Putamen (tissue), 1 donor: ENCODE data around the gene ZNRF4.
"Not testable (repeated sequence)": the region's sequence is repeated elsewhere in the genome, so short reads cannot be mapped to it uniquely, and the experiment has no call there.

Experiments
- DNase-seq: peaks from one replicate; pipeline ENCODE4 v3.0.0-alpha.2; 2016; ENCODE audit warnings: low spot score

ZNRF4 gene

GRCh38 chr19:5473646-5474045, 18.4 kb downstream of the ZNRF4 start:
- no peak for DNase-seq

GRCh38 chr19:5477451-5478215, 22.4 kb downstream of the ZNRF4 start:
- no peak for DNase-seq

GRCh38 chr19:5478241-5478924, 23.2 kb downstream of the ZNRF4 start:
- DNase-seq: no peak

DNA sequence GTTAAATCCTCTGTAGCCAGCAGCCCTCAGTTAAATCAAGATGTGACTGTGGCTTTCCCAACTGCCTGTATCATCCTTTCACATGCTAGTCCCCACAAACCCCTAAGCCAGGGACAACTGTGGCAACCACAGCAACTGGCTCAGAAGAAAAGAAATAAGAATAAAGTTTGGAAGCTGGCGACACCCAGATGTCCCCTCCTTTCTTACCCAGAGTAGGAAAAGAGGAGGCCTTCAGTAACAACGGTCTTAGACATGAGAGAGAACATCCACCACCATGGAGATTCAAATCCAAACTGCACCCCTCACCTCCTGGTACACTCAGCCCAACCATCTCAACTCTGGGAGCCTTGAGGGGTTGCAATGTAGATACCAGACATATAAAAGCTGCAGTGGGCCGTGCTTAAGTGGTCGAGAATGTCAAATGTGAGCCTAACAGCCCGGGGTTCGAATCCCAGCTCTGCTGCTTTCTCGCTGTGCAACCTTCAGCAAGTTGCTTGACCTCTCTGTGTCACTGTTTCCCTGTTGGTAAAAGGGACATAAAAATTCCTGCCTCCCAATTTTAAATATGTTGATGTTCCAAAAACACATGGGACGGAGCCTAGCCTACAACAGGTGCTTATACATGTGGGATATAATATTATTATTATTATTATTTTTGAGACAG, 23.8 kb downstream of the ZNRF4 start:
- no peak for DNase-seq

DNA sequence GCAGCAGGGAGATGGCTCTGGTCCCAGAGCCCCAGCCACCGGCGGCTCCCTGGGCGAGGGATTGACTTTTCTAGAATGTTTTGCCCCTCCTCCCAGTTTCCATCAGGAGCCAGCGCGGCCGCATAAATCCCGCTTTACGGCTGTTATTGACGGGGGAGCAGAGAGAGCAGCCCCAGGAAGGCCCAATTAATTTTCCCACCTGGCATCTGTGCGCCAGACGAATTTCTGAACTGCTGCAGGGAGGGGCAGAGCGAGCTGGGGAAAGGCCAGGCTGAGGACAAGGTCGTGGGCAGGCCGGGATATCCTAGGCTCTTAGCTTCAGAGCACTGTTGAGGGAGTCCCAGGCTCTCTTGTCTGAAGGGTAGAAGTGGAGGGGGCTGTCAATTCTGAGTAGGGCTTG, 24.7 kb downstream of the ZNRF4 start:
- no peak for DNase-seq

- no peak for DNase-seq
Measured at GRCh38 chr19:5480427-5480836, 25.2 kb downstream of the ZNRF4 start.

DNA sequence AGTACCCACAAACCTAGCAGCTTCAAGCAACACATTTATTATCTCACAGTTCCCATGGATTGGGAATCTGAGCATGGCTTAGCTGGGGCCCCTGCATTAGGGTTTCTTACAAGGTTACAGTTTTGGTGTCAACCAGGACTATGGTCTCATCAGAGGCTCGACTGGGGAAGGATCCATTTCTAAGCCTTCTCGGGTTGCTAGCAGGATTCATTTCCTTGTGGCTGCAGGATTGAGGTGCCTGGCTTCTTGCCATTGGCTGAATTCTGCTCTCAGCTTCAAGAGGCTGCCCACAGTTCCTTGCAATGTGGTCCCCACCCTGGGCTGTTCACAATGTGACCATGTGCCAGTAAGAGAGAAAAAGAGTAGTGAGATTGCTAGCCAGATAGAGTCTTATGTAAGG, 26.7 kb downstream of the ZNRF4 start:
- DNase-seq: no peak

GRCh38 chr19:5484398-5485285, 29.4 kb downstream of the ZNRF4 start:
- DNase-seq: no peak

DNA sequence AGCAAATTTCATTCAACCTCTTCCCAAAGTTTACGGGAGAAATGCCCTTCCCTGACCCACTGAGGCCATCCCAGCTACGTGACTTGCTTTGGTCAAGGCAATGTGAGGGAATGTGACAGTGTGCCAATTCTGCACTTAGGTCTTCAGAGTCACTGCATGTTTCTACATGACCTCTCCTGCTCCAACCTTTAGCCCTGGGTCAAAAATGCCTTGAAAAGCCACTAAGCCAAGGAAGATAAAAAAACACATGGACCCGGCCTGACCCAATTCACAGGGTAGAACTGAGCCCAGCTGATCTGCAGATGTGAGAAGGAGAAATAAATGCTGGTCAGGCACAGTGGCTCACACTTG, 30.0 kb downstream of the ZNRF4 start:
- DNase-seq: no peak

- not testable (repeated sequence) for DNase-seq
Measured at GRCh38 chr19:5485658-5486057, 30.4 kb downstream of the ZNRF4 start.

GRCh38 chr19:5487222-5487621, 32.0 kb downstream of the ZNRF4 start:
- no peak for DNase-seq

GRCh38 chr19:5489551-5489950, 34.3 kb downstream of the ZNRF4 start:
- no peak for DNase-seq

GRCh38 chr19:5491565-5491964, 36.3 kb downstream of the ZNRF4 start:
- DNase-seq: no peak

- DNase-seq: no peak
Measured at GRCh38 chr19:5492281-5492634, 37.0 kb downstream of the ZNRF4 start.

- DNase-seq: no peak
Measured at GRCh38 chr19:5492635-5493409, 37.6 kb downstream of the ZNRF4 start.

GRCh38 chr19:5494773-5495172, 39.6 kb downstream of the ZNRF4 start:
- DNase-seq: peak; percentile 20

DNA sequence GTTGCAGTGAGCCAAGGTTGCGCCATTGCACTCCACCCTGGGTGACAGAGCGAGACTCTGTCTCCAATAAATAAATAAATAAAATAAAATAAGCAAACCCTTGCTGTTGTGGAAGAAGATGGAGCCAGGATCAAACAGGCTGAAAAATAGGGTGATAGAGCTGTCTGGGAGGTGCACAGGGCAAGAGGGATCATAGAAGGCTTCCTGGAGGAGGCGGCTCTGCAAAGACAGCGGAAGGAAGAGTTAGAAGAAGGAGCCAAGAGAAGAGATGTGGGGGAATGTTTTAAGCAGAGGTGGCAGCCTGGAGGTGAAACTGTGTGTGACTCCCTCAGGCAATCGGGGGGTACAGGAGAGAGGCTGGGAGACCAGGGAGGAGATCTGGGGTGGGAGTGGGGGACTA, 40.6 kb downstream of the ZNRF4 start:
- no peak for DNase-seq

- DNase-seq: no peak
Measured at GRCh38 chr19:5497297-5497696, 42.1 kb downstream of the ZNRF4 start.

GRCh38 chr19:5498830-5499550, 43.8 kb downstream of the ZNRF4 start:
- DNase-seq: peak; percentile 31

- no peak for DNase-seq
Measured at GRCh38 chr19:5501907-5502306, 46.7 kb downstream of the ZNRF4 start.

- DNase-seq: no peak
Measured at GRCh38 chr19:5503598-5503997, 48.4 kb downstream of the ZNRF4 start.
